SK-N-SH (cell line): ENCODE measurements around the gene MED15. TPM values are rescaled to one million over a fixed set of nuclear protein-coding genes. Genes with fewer than 3 reads are reported as not detected.

Experiments used
- CTCF ChIA-PET: fragments of 300-600, 350-600 bp; formaldehyde crosslinking; extraction: SDS; loops from one replicate; lab custom pipeline; 2021; lab: Yijun Ruan, JAX
- POLR2A ChIA-PET: fragments of 350-600 bp; sonication (Branson Sonifier 250); formaldehyde crosslinking; extraction: SDS; loops from one replicate; lab custom pipeline; 2020; ENCODE audit warnings: antibody characterized with exemption, inconsistent platforms; lab: Yijun Ruan, JAX
- DNase-seq: peaks from one replicate; pipeline ENCODE4 v3.0.0; 2012
- H2AFZ ChIP-seq: fragments of 200-600 bp; sonication (generic); 2 replicates; pipeline ENCODE4 v1.8.1; 2016; ENCODE audit warnings: antibody characterized with exemption, mild to moderate bottlenecking, low read depth
- H3F3A ChIP-seq: fragments of 200-600 bp; sonication (generic); replicated peaks from 2 replicates; pipeline ENCODE3; 2016; ENCODE audit warnings: antibody characterized with exemption, mild to moderate bottlenecking; ENCODE audit not compliant: insufficient read depth
- H3K27ac ChIP-seq, 2 experiments: fragments of 200-500 bp in 1 of 2; fragments of 200-600 bp in 1 of 2; sonication (Bioruptor generic) in 1 of 2; sonication (generic), shearing (Covaris generic) in 1 of 2; 2 replicates each; pipeline versions ENCODE4 v1.5.1 to v1.6.1; 2014 to 2016; ENCODE audit warnings: low read depth in 2 of 2, inconsistent platforms in 1 of 2, low read length in 1 of 2, mild to moderate bottlenecking in 1 of 2, mixed read lengths in 1 of 2
- H3K27me3 ChIP-seq: fragments of 200-600 bp; sonication (generic), shearing (Covaris generic); 2 replicates; pipeline ENCODE4 v1.6.1; 2016; ENCODE audit warnings: mixed run types; ENCODE audit not compliant: insufficient read depth
- H3K36me3 ChIP-seq, 2 experiments: fragments of 200-500 bp in 1 of 2; fragments of 200-600 bp in 1 of 2; sonication (Bioruptor generic) in 1 of 2; sonication (generic) in 1 of 2; replicated peaks in 1 of 2; 2 replicates each; pipeline versions ENCODE3 to v1.5.1; 2014 to 2016; ENCODE audit warnings: low read length in 1 of 2, mild to moderate bottlenecking in 1 of 2; ENCODE audit not compliant: insufficient read depth in 2 of 2, control insufficient read depth in 1 of 2
- H3K4me1 ChIP-seq, 2 experiments: fragments of 200-500 bp in 1 of 2; fragments of 200-600 bp in 1 of 2; sonication (Bioruptor generic) in 1 of 2; sonication (generic), shearing (Covaris generic) in 1 of 2; 2 replicates each; pipeline versions ENCODE4 v1.5.1 to v1.6.1; 2014 to 2016; ENCODE audit warnings: low read depth in 1 of 2, low read length in 1 of 2, mixed run types in 1 of 2; ENCODE audit not compliant: insufficient read depth in 2 of 2, control insufficient read depth in 1 of 2
- H3K4me2 ChIP-seq: fragments of 200-600 bp; sonication (generic), shearing (Covaris generic); 2 replicates; pipeline ENCODE4 v1.6.1; 2017; ENCODE audit warnings: mixed run types
- H3K4me3 ChIP-seq, 2 experiments: fragments of 200-500 bp in 1 of 2; fragments of 200-600 bp in 1 of 2; sonication (Bioruptor generic) in 1 of 2; sonication (generic), shearing (Covaris generic) in 1 of 2; 2 replicates each; pipeline versions ENCODE4 v1.5.1 to v1.8.1; 2014 to 2016; ENCODE audit warnings: low read depth in 2 of 2, inconsistent platforms in 1 of 2, low read length in 1 of 2, mild to moderate bottlenecking in 1 of 2, mixed read lengths in 1 of 2, moderate library complexity in 1 of 2
- H3K79me2 ChIP-seq: fragments of 200-600 bp; sonication (generic); 2 replicates; pipeline ENCODE4 v1.8.1; 2017; ENCODE audit warnings: mild to moderate bottlenecking; ENCODE audit not compliant: insufficient read depth
- H3K9ac ChIP-seq: fragments of 200-600 bp; sonication (generic); 2 replicates; pipeline ENCODE4 v1.6.1; 2017; ENCODE audit warnings: mixed run types
- H3K9me2 ChIP-seq: fragments of 200-600 bp; sonication (generic); 2 replicates; pipeline ENCODE4 v1.6.1; 2017; ENCODE audit warnings: mixed run types
- H3K9me3 ChIP-seq: fragments of 200-600 bp; sonication (generic); 2 replicates; pipeline ENCODE4 v1.6.1; 2017; ENCODE audit warnings: mixed run types, mild to moderate bottlenecking, moderate library complexity
- H4K20me1 ChIP-seq: fragments of 200-600 bp; sonication (generic); 2 replicates; pipeline ENCODE4 v1.6.1; 2017; ENCODE audit warnings: mild to moderate bottlenecking, mixed run types; ENCODE audit not compliant: insufficient read depth
- CHD2 ChIP-seq: fragments of 150-350 bp; IDR thresholded peaks from 2 replicates; pipeline ENCODE4 v1.6.1; 2018; ENCODE audit warnings: low read length; ENCODE audit not compliant: partially characterized antibody
- EZH2phosphoT487 ChIP-seq: fragments of 200-600 bp; sonication (generic); IDR thresholded peaks from 2 replicates; pipeline ENCODE4 v1.6.1; 2017; ENCODE audit warnings: low read depth, mixed run types, mild to moderate bottlenecking, antibody characterized with exemption, moderate library complexity, borderline replicate concordance
- FOSL2 ChIP-seq: IDR thresholded peaks from 2 replicates; pipeline ENCODE4 v1.4.0; 2012; ENCODE audit warnings: low read depth, mild to moderate bottlenecking, moderate library complexity, borderline replicate concordance
- FOXM1 ChIP-seq: IDR thresholded peaks from 2 replicates; pipeline ENCODE4 v1.4.0; 2012; ENCODE audit warnings: low read depth, mild to moderate bottlenecking
- GABPA ChIP-seq: IDR thresholded peaks from 2 replicates; pipeline ENCODE4 v1.4.0; 2012; ENCODE audit warnings: low read depth, mild to moderate bottlenecking
- GATA2 ChIP-seq: sonication (generic); formaldehyde crosslinking; IDR thresholded peaks from 2 replicates; pipeline ENCODE4 v1.5.0; 2020; ENCODE audit warnings: mild to moderate bottlenecking, missing genetic modification reagents
- JUND ChIP-seq: IDR thresholded peaks from 2 replicates; pipeline ENCODE4 v1.4.0; 2012
- MEF2A ChIP-seq: IDR thresholded peaks from 2 replicates; pipeline ENCODE4 v1.4.0; 2012; ENCODE audit warnings: low read depth, borderline replicate concordance
- MXI1 ChIP-seq: IDR thresholded peaks from 2 replicates; pipeline ENCODE4 v1.6.1; 2012; ENCODE audit warnings: mild to moderate bottlenecking, low read depth, low read length, improper control_type of control experiment
- NRF1 ChIP-seq: IDR thresholded peaks from 2 replicates; pipeline ENCODE4 v1.6.1; 2012; ENCODE audit warnings: low read depth, mild to moderate bottlenecking, low read length
- RAD21 ChIP-seq: IDR thresholded peaks from 2 replicates; pipeline ENCODE4 v1.6.1; 2012; ENCODE audit warnings: mild to moderate bottlenecking, low read length
- RFX5 ChIP-seq: IDR thresholded peaks from 2 replicates; pipeline ENCODE4 v1.6.1; 2012; ENCODE audit warnings: mild to moderate bottlenecking, improper control_type of control experiment, low read length
- RXRA ChIP-seq: IDR thresholded peaks from 2 replicates; pipeline ENCODE4 v1.4.0; 2012; ENCODE audit warnings: low read depth, mild to moderate bottlenecking, borderline replicate concordance
- SMC3 ChIP-seq: IDR thresholded peaks from 2 replicates; pipeline ENCODE4 v1.6.1; 2012; ENCODE audit warnings: low read depth, low read length, improper control_type of control experiment
- TCF12 ChIP-seq: IDR thresholded peaks from 2 replicates; pipeline ENCODE4 v1.4.0; 2012
- WGBS: methylation state at CpG from one replicate; pipeline ENCODE4 v1.1.6; 2017; ENCODE audit warnings: low lambda C conversion rate; 5-methylcytosine and 5-hydroxymethylcytosine counted together
- polyA plus RNA-seq, 3 experiments: library from polyadenylated mRNA; depleted of rRNA; stranded (reverse); fragments of >200 nt; gene quantifications; 2 replicates each; pipeline ENCODE4 v1.2.3, GENCODE V29; 2012
- TF ChIP-seq, protein P1 (sequence below): IDR thresholded peaks from 2 replicates; pipeline ENCODE4 v1.4.0; 2012; ENCODE audit warnings: low read depth
- TF ChIP-seq, protein P2 (sequence below): IDR thresholded peaks from 2 replicates; pipeline ENCODE4 v1.6.1; 2012; ENCODE audit warnings: mild to moderate bottlenecking, low read depth, low read length, moderate library complexity
- TF ChIP-seq, protein P3 (sequence below): fragments of 200-600 bp; sonication (generic); IDR thresholded peaks from 2 replicates; pipeline ENCODE4 v1.6.1; 2017; ENCODE audit warnings: antibody characterized with exemption, mild to moderate bottlenecking, moderate library complexity
- TF ChIP-seq, protein P4 (sequence below): IDR thresholded peaks from 2 replicates; pipeline ENCODE4 v1.4.0; 2012; ENCODE audit warnings: low read depth, borderline replicate concordance
- TF ChIP-seq, protein P5 (sequence below): IDR thresholded peaks from 2 replicates; pipeline ENCODE4; 2012

Gene MED15
- polyA plus RNA-seq, 1 of the 3 experiments (the other 2 are of a cell fraction), result 45.1 TPM

DNA sequence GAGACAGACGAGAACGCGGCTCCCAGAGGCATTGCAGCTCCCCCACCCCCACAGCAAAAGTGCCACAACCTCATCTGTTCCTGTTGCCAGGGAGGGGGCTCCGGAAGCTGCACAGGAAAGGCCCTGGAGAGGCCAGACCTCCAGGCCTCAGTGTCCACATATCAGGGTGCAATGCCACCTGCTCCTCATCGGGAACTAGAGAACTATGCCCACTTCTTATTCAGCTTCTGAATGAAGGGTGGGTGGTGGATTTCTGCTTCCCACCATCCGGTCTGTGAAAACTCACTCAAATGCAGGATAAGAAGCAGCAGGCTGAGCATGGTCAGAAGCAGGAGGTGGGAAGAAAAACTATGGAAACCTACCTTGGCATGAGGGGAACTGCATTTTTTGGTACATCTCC is 105.9 kb downstream of the MED15 start:
- CTCF ChIA-PET, result interaction anchor here (0.6 to 1.1 kb wide), 2 partner anchors 49 to 127 kb away, joined by 3 read pairs; no protein-coding TSS in a partner anchor
- Histone ChIP-seq H3K9ac (no peak overlapping the region), H3K79me2 (no peaks in the 10 kb centered on the region), H3K36me3 (no peaks in the 10 kb centered on the region), H2AFZ (no peak overlapping the region), H3F3A (no peaks in the 10 kb centered on the region), H4K20me1 (no peaks in the 10 kb centered on the region), H3K9me3 (no peaks in the 10 kb centered on the region), H3K4me2 (no peak overlapping the region), H3K4me3 (no peak overlapping the region), H3K9me2 (no peaks in the 10 kb centered on the region), H3K4me1 (no peaks in the 10 kb centered on the region), H3K27me3 (no peaks in the 10 kb centered on the region; the same call in 1 of the 2 replicates), H3K27ac (no peak overlapping the region)
- DNase-seq, result no peak
- no peak for TF ChIP-seq GABPA
- TF ChIP-seq FOXM1, result no peak
- TF ChIP-seq NRF1, result no peak
- no peak for TF ChIP-seq RAD21
- TF ChIP-seq JUND, result no peak
- no peak for TF ChIP-seq TCF12
- TF ChIP-seq, protein P1, sequence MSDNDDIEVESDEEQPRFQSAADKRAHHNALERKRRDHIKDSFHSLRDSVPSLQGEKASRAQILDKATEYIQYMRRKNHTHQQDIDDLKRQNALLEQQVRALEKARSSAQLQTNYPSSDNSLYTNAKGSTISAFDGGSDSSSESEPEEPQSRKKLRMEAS, result no peak
- TF ChIP-seq GATA2, result no peak
- TF ChIP-seq MXI1, result no peak
- no peak for TF ChIP-seq FOSL2
- TF ChIP-seq, protein P2, sequence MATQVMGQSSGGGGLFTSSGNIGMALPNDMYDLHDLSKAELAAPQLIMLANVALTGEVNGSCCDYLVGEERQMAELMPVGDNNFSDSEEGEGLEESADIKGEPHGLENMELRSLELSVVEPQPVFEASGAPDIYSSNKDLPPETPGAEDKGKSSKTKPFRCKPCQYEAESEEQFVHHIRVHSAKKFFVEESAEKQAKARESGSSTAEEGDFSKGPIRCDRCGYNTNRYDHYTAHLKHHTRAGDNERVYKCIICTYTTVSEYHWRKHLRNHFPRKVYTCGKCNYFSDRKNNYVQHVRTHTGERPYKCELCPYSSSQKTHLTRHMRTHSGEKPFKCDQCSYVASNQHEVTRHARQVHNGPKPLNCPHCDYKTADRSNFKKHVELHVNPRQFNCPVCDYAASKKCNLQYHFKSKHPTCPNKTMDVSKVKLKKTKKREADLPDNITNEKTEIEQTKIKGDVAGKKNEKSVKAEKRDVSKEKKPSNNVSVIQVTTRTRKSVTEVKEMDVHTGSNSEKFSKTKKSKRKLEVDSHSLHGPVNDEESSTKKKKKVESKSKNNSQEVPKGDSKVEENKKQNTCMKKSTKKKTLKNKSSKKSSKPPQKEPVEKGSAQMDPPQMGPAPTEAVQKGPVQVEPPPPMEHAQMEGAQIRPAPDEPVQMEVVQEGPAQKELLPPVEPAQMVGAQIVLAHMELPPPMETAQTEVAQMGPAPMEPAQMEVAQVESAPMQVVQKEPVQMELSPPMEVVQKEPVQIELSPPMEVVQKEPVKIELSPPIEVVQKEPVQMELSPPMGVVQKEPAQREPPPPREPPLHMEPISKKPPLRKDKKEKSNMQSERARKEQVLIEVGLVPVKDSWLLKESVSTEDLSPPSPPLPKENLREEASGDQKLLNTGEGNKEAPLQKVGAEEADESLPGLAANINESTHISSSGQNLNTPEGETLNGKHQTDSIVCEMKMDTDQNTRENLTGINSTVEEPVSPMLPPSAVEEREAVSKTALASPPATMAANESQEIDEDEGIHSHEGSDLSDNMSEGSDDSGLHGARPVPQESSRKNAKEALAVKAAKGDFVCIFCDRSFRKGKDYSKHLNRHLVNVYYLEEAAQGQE, result no peak
- TF ChIP-seq CHD2, result no peak
- no peak for TF ChIP-seq MEF2A
- TF ChIP-seq, protein P3, sequence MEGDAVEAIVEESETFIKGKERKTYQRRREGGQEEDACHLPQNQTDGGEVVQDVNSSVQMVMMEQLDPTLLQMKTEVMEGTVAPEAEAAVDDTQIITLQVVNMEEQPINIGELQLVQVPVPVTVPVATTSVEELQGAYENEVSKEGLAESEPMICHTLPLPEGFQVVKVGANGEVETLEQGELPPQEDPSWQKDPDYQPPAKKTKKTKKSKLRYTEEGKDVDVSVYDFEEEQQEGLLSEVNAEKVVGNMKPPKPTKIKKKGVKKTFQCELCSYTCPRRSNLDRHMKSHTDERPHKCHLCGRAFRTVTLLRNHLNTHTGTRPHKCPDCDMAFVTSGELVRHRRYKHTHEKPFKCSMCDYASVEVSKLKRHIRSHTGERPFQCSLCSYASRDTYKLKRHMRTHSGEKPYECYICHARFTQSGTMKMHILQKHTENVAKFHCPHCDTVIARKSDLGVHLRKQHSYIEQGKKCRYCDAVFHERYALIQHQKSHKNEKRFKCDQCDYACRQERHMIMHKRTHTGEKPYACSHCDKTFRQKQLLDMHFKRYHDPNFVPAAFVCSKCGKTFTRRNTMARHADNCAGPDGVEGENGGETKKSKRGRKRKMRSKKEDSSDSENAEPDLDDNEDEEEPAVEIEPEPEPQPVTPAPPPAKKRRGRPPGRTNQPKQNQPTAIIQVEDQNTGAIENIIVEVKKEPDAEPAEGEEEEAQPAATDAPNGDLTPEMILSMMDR, result no peak
- TF ChIP-seq, protein P4, sequence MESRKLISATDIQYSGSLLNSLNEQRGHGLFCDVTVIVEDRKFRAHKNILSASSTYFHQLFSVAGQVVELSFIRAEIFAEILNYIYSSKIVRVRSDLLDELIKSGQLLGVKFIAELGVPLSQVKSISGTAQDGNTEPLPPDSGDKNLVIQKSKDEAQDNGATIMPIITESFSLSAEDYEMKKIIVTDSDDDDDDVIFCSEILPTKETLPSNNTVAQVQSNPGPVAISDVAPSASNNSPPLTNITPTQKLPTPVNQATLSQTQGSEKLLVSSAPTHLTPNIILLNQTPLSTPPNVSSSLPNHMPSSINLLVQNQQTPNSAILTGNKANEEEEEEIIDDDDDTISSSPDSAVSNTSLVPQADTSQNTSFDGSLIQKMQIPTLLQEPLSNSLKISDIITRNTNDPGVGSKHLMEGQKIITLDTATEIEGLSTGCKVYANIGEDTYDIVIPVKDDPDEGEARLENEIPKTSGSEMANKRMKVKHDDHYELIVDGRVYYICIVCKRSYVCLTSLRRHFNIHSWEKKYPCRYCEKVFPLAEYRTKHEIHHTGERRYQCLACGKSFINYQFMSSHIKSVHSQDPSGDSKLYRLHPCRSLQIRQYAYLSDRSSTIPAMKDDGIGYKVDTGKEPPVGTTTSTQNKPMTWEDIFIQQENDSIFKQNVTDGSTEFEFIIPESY, result no peak
- TF ChIP-seq, protein P5, sequence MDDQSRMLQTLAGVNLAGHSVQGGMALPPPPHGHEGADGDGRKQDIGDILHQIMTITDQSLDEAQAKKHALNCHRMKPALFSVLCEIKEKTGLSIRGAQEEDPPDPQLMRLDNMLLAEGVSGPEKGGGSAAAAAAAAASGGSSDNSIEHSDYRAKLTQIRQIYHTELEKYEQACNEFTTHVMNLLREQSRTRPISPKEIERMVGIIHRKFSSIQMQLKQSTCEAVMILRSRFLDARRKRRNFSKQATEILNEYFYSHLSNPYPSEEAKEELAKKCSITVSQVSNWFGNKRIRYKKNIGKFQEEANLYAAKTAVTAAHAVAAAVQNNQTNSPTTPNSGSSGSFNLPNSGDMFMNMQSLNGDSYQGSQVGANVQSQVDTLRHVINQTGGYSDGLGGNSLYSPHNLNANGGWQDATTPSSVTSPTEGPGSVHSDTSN, result no peak
- TF ChIP-seq EZH2phosphoT487, result no peak
- TF ChIP-seq RXRA, result no peak
- no peak for TF ChIP-seq SMC3
- no peak for TF ChIP-seq RFX5
- POLR2A ChIA-PET, result no interaction called here
- 80% methylated on average over 5 of the region's 6 CpGs for WGBS
